NCI-H2171 (cell line): ENCODE measurements around the gene SCRN1.
A peak's percentile ranks its signal among the peaks of the same experiment; 100 is the strongest.
"Not testable (repeated sequence)": the region's sequence is repeated elsewhere in the genome, so short reads cannot be mapped to it uniquely, and the experiment has no call there.

Source experiments
- DNase-seq: peaks from one replicate; lab custom pipeline; 2025; lab: John Stamatoyannopoulos, UW

SCRN1 gene

GRCh38 chr7:29926216-29926615, 63.4 kb downstream of the SCRN1 start:
- no peak for DNase-seq

DNA sequence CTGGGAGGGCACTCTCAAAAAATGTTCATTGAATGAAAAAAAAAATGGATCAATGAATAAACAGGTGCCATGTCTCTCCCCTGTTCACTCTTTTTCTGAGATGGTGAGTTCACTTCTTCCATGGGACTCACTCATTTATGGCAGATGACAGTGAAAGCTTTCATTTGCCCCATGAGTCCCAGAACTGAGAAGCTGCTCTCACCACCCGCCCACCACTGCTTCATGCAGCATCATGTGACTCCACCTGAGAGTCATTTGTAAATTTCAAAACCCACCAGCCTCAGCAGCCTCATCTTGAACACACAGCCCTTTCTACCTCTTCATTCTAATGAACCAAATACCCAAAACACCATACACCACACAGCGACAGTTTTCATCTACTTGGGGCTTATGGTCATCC, 64.9 kb downstream of the SCRN1 start:
- no peak for DNase-seq

DNA sequence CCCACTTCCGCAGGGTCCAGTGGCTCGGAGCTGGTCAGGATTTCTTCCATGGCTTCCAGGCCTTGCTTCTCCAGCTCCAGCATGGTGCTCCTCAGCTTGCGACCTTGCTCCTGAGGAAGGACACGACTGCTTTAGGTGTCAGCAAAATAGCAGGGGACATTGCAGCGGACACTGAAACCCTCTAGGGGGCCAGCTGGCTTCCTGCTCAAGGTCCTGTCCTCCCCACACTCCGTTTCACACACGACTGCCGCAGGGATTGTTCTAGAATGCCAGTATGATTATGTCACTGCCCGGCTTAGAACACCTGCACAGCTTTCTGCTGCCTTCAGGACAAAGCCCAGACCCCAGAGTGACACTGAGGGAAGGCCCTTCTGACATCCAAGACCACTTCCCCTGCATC, 65.6 kb downstream of the SCRN1 start:
- DNase-seq = no peak

DNA sequence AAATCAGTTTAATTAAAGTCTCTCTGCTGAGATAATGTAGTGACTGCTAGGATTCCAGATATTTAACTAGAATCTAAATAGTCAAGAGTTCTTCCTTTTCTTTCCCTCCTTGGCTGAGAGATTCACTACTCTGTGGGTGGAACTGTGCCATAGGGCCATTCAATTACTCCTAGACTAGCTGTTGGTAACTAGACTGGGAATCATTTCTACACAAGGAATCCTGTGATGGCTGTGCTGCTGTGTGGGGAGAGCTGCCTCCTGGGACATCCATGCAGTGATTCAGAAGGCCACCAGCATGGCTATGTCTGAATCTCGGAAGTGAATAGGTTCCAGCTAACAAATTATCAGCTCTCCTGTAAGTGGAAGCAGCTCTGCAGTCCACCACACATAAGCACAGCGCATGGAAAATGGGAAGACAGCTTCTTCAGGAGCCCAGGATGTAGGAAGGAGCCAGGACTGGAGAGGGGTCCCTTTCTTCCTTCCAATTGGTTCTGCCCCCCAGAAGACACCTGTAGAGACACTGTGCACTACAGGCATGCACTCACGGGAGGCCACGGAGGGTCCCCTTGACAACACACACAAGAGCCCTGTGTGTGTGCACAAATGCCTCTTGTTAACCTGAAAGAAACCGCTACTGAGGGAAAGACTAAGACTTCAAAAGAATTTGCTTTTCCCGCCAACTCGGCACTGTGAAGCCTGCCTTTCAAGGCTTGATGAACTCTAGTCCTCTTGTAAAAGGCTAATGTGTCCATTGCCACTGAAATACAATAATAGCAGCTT, 66.5 kb downstream of the SCRN1 start:
- DNase-seq = no peak

GRCh38 chr7:29921404-29922010, 68.1 kb downstream of the SCRN1 start:
- peak; percentile 43 for DNase-seq

GRCh38 chr7:29920491-29920890, 69.1 kb downstream of the SCRN1 start:
- DNase-seq = peak; percentile 66

DNA sequence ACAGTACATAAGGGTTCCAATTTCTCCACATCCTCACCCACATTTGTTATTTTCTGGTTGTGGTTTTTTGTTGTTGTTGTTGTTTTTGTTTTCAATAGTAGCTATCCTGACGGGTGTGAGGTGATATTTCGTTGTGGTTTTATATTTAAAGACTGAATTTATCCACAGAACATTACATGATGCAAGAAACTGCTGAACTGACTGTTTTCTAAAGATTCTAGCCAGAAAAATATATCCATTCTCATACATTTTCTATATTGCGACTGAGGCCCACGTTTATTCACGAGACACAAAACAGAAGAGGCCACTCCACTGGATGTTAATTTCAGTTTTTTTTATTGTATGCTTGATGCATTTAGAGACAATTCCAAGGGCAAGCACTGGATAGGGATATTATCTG, 69.8 kb downstream of the SCRN1 start:
- no peak for DNase-seq

- no peak for DNase-seq
These were observed 70.8 kb downstream of the SCRN1 start for GRCh38 chr7:29918850-29919249.

DNA sequence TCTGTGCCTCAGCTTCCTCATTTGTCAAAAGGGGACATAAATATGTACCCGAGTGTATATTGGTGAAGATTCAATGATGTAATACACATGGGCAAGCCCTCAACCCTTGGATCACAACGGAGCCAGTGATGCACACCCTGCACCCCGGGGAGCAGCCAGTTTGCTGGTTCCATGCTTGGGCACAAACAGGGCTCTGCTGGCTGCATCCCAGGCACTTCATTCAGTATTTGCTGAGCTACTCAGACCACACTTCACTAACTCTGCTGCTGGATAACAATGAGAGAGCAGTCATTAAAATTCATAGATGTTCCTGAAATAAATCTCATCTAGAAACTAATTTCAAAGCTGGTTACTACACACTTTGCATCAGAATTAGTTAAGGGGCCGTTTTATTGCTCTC, 72.0 kb downstream of the SCRN1 start:
- DNase-seq = no peak

GRCh38 chr7:29915481-29916215, 74.0 kb downstream of the SCRN1 start:
- DNase-seq = peak; percentile 4

DNA sequence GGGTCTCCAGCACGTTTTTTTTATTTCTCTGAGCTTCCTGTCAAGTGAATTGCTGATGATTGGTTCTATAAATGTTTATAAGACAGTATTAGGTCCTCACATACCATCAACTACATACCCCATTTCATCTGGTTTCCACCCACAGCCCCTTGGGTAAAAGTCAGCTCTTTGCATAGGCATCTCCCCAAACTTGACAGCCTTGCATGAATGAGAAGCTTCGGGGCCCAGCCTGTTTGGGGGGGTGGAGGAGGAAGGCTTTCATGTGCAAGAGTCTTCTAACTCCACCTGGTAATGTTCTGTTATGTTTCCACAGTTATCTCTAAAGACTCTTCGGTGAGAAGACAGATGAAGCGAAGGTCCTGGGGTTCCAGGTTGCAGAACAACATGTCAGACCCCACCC, 75.4 kb downstream of the SCRN1 start:
- no peak for DNase-seq

GRCh38 chr7:29906200-29907022, 83.2 kb downstream of the SCRN1 start:
- DNase-seq = no peak

DNA sequence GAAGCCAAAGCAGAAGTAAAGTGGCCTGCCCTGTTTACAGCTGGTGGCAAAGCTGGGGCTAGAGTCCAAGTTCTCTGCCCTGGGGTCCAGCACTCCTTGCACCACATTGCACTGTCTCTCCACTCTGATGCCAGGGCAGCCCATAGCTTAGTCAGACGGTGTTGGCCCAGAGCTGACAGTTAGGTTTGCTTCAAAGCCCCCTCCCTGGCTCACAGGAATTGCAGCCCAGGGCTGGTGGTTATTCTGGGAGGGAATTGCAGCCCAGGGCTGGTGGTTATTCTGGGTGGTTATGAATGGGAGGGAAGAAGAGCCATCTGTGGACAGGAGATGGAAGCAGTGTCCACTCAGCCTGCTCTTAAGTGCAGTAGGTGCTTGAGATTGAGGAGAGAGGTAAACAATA, 88.9 kb downstream of the SCRN1 start:
- no peak for DNase-seq

DNA sequence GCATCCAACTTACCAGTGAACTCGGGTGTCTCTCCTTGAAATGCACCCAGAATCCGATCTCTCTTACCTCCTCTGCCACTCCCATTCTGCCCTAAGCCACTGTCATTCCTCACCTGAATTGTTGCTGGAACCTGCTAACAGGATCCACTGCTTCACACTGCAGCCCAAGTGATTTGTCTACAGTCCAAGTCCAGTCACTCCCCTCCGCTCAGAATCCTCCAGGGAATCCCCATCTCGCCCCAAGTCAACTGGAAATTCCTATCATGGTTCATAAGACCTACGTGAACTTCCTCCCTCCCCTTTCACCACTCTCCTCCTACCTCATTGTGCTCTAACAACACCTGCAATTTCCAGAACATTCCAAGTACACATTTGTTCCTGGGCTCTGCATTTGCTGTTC, 91.3 kb downstream of the SCRN1 start:
- no peak for DNase-seq

DNA sequence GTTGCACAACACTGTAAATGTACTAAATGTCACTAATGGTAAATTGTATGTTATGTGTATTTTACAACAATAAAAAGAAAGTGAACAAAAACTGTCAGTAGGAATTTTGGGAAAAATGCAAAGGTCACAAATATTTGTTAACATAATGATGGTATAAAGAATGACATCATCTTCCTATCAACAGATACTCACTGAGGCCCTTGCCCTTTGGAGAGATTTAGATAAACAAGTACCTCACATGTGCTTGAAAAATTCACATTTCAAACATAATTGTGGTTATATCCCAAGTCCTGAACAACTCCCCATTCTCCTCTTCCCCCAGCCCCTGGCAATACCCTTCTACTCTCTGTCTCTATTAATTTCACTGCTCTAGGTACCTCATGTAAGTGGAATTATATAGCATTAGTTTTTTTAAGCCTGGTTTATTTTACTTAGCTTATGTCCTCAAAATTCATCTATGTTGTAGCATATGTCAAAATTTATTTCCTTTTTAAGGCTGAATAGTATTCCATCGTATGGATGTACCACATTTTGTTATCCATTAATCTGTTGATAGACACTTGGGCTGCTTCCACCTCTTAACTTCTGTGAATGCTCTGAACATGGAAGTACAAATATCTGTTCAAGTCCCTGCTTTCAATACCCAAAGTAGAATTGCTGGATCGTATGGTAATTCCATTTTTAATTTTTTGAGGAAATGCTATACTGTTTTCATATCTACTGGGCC, 92.8 kb downstream of the SCRN1 start:
- no peak for DNase-seq

DNA sequence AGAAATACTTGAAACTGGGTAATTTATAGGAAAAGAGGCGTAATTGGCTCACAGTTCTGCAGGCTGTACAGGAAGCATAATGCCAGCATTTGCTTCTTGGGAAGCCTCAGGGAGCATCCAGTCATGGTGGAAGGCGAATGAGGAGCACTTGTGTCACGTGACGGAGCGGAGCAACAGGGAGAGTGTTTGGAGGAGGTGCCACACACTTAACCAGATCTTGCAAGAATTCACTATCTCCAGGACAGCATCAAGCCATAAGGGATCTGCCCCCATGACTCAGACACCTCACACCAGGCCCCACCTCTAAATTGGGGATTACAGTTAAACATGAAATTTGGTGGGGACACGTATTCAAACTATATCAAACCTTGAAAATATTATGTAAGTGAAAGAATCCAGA, 94.0 kb downstream of the SCRN1 start:
- DNase-seq = no peak

DNA sequence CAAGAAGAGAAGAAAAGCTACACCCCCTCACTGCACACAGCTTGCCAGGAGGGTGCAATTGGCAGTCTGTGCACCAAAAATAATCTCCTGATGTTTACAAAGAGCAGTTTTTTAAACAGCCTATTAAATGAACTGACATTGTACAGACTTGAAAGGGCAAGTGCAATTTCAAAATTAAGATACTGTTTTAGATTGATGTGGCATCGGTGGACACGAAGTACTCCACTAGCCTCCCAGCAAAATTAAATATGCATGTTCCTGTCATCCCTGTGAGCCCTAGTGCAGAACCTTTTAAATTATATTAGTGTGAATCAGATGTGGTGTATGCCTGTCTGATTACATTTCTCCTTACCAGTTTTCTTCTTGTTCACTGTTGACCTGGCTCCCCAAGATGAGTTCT, 95.3 kb downstream of the SCRN1 start:
- no peak for DNase-seq

GRCh38 chr7:29893351-29893965, 96.1 kb downstream of the SCRN1 start:
- no peak for DNase-seq

GRCh38 chr7:29892231-29892630, 97.4 kb downstream of the SCRN1 start:
- DNase-seq = no peak

GRCh38 chr7:29891766-29892165, 97.8 kb downstream of the SCRN1 start:
- no peak for DNase-seq

DNA sequence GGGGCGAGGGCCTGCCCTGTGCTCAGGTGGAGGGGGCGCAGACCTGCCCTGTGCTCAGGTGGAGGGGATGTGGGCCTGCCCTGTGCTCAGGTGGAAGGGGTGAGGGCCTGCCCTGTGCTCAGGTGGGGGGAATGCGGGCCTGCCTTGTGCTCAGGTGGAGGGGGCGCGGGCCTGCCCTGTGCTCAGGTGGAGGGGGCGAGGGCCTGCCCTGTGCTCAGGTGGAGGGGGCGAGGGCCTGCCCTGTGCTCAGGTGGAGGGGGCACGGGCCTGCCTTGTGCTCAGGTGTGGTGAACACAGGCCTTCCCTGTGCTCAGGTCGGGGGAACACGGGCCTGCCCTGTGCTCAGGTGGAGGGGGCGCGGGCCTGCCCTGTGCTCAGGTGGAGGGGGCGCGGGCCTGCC, 98.8 kb downstream of the SCRN1 start:
- not testable (repeated sequence) for DNase-seq
